Sciatic nerve (tissue), 2 donors: Measurements from ENCODE around the gene PRPSAP2. TPM values are rescaled to one million over a fixed set of nuclear protein-coding genes. Genes with fewer than 3 reads are reported as not detected.
"Not testable (repeated sequence)": the region's sequence is repeated elsewhere in the genome, so short reads cannot be mapped to it uniquely, and the experiment has no call there.

Source experiments
- ATAC-seq: fragments of 200-7000 bp; cut with Tn5 transposase; one replicate; pipeline ENCODE4 v1.9.1; 2020; ENCODE audit warnings: mild to moderate bottlenecking, moderate library complexity
- DNase-seq: peaks from one replicate; pipeline ENCODE4 v3.0.0-alpha.2; 2020; ENCODE audit warnings: low spot score
- intact Hi-C: fragments of 100-400 bp; cut with DNase I; formaldehyde crosslinking; loops from one replicate; pipeline ENCODE4 v1.14.2; 2022
- total RNA-seq: library from RNA; stranded (reverse); fragmentation: NEBNext Ultra II Directional; extraction: Animal tissue kit (Norgen Biotek cat#: 25700); gene quantifications from one replicate; pipeline ENCODE4 v1.2.1, GENCODE V29; 2021
- donor health status: DM: no; HTN: no; CAD: no.
- donor health status: DM: no; HTN: no; CAD: no.

The PRPSAP2 gene, protein sequence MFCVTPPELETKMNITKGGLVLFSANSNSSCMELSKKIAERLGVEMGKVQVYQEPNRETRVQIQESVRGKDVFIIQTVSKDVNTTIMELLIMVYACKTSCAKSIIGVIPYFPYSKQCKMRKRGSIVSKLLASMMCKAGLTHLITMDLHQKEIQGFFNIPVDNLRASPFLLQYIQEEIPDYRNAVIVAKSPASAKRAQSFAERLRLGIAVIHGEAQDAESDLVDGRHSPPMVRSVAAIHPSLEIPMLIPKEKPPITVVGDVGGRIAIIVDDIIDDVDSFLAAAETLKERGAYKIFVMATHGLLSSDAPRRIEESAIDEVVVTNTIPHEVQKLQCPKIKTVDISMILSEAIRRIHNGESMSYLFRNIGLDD
- 45.3 TPM for total RNA-seq

DNA sequence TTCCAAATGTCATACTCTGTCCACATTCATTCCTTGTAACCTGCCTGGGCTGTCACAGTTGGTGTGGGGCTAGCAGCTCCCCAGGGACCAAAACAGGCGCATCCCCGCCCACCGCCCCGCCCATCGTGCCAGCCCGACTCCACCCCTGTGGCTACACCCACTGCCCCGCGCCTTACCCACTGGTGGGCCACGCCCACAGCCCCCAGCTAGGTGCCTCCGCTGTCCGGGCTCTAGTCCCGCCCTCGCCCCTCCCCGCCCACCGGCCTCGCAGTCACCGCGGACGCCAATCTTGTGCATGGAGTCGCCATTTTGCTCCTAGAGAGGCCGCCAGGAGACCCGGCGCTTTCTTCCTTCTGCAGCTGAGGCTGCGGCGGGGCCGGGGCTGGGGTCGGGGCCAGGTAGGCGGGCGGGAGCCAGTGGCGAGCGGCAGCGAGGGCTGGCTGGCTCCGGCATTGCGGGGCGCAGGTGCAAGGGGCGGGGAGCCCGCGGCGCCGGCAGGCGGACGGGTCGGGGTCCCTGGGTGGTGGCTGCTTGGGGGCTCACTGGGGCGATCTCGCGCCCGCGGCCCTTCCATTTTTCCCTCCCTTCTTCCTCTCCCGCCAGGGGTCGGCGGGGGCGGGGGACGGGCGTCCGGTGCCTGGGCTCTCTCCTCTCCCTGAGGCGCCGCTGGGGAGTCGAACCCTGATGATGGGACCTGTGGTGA is at the start of gene PRPSAP2:
TSS of gene PRPSAP2 (plus strand) at position 268 of the 703 bp plus-strand sequence. CDS start 7,703 bp downstream, outside the sequence.
- intact Hi-C loops, result no loop called here

DNA sequence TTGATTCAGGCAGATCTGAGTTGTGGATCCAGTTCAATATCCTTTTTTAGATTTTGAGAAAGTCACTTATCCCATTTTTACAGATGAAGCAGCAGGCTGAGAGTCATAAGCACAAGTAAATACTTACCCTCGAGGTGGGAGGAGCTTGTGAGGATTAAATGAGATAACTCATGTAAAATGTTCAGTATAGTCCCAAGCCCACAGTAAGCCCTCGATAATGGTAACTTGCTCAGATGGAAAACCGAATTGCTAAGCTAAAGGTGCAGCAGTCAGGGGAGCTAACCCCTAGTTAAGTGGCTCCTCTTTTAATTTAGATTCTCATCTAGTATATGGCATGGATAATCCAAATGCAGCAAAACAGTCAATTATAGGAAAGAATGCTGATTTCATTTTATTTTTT is 42.0 kb upstream of the PRPSAP2 start:
- intact Hi-C loops, ATAC-seq: not testable (repeated sequence)

More for the DNA sequence above, at the start of gene PRPSAP2:
- DNase-seq (peak; percentile 97), ATAC-seq (peak; percentile 96)

GRCh38 chr17:18816489-18817371 is 41.2 kb upstream of the PRPSAP2 start:
- peak; percentile 73 for ATAC-seq
- DNase-seq, intact Hi-C loops: not testable (repeated sequence)

More for the DNA sequence above, 42.0 kb upstream of the PRPSAP2 start:
- DNase-seq, result not testable (repeated sequence)

- DNase-seq, intact Hi-C loops, ATAC-seq: not testable (repeated sequence)
Observed at GRCh38 chr17:18821430-18821829, 36.5 kb upstream of the PRPSAP2 start.

DNA sequence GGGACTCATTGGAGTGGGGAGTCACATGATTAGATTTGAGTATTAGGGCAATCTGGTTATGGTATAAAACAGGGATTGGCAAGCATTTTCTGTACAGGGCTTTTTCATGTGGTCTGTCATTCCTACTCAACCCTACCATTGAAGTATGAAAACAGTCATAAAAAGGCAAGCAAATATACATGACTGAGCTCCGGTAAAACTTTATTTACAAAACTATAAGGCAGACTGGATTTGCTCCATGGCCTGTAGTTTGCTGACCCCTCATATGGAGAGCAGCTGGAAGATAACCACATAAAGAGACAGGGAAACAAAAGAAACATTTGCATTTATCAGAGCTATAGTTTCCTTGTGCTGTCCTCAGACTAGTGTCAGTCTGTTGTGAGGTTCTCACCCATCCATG is 30.3 kb upstream of the PRPSAP2 start:
- DNase-seq, ATAC-seq, intact Hi-C loops: not testable (repeated sequence)

DNA sequence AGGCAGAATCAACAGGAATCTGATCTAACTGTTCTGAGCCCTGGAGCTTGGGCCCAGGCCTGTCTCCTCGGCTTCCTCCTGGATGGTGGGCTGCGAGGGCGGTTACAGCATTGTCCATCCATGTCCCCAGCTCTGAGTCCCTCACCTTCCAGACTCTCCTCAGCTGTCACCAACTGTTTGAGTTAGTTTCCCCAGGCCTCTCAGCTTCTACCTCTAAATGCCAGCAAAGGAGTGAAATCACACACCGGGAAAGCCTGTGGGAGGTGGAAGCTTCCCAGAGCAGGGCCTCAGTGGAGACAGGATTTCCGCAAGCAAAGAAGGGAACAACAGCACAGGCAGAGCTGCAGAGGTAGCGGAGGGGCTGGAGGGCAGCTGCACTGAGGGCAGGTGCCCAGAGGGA is 9.4 kb upstream of the PRPSAP2 start:
- DNase-seq (no peak), ATAC-seq (no peak)
- intact Hi-C loops, result no loop called here

DNA sequence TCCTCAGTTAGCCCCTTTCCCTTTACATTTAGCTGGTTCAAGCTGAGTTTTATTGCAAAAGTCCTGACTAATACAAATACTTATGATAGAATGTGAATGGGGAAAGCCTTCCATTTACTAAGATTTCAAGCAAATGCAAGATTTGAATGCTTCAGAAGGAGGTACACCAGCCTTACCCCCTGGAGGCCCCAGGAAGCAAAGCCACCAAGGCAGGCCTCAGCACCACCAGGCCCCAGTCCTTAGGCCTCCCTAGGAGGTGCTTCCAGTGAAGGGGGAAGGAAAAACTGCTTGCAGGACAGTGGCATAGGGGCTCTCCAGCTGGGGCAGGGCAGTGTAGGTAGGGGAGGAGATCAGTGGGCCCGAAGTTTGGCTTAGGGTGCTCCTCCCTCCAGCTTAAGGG is 7.3 kb upstream of the PRPSAP2 start:
- ATAC-seq (no peak), DNase-seq (no peak)
- intact Hi-C loops, result no loop called here

DNA sequence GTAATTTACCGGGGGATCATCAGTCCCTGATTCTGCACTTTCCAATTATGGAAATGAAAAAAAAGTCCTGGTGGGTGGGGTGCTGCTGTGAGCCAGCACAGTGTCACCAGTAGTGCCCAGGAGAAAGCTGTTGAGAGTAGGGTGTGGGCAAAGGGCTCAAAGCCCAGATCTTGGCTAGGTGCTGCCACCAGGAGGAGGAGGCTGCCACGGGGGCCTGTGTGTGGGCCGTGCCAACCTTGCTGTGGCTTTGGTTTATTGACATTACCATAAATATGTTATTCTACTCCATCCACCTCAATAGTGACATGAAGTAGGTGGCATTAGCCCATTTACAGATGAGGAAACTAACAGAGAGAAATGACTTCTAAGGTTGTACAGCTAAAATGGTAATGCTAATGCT is 6.7 kb upstream of the PRPSAP2 start:
- no peak for ATAC-seq
- intact Hi-C loops, result no loop called here
- no peak for DNase-seq

GRCh38 chr17:18854956-18855355 is 3.0 kb upstream of the PRPSAP2 start:
- no peak for DNase-seq
- ATAC-seq, result no peak
- intact Hi-C loops, result no loop called here

- intact Hi-C loops, result no loop called here
- ATAC-seq (peak; percentile 97), DNase-seq (peak; percentile 95)
Observed at GRCh38 chr17:18855831-18856569, 1.9 kb upstream of the PRPSAP2 start.

- intact Hi-C loops, result no loop called here
- DNase-seq (no peak), ATAC-seq (no peak)
Observed at GRCh38 chr17:18856570-18856915, 1.4 kb upstream of the PRPSAP2 start.

- intact Hi-C loops, result no loop called here
- DNase-seq, result no peak
- ATAC-seq, result no peak
Observed at GRCh38 chr17:18858567-18859245, 775 bp downstream of the PRPSAP2 start.

GRCh38 chr17:18859256-18859655 is 1.3 kb downstream of the PRPSAP2 start:
- ATAC-seq (no peak), DNase-seq (no peak)
- intact Hi-C loops, result no loop called here

GRCh38 chr17:18860161-18860972 is 2.4 kb downstream of the PRPSAP2 start:
- ATAC-seq, result no peak
- intact Hi-C loops, result no loop called here
- no peak for DNase-seq

DNA sequence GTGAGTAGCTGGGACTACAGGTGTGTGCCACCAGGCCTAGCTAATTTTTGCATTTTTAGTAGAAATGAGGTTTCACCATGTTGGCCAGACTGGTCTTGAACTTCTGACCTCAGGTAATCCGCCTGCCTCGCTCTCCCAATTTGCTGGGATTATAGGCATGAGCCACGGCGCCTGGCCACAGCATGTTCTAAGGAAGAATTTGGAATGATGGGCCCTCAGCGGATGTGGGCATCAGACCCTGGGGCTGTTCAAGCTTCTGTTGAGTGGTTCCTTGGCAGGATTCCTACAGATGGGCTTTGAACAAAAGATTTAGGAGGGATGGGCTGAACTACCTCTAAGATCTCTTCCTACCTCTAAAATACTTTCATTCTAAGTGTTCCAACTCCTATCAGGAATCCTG is 4.1 kb downstream of the PRPSAP2 start:
- ATAC-seq (no peak), DNase-seq (no peak)
- intact Hi-C loops, result no loop called here

DNA sequence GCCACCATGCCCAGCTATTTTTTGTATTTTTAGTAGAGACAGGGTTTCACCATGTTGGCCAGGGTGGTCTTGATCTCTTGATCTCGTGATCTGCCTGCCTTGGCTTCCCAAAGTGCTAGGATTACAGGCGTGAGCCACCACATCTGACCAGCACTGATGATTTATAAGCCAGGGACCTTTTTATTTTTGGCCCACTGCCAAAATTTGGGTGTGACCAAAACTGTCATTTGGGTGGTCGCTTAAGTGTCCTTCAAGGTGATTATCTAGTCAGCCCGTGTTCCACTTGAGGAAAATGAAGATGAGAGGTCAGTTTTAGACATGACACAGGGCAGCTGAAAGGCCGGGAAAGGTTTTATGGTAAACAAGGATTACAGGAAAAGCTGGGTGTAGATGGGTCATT is 7.1 kb downstream of the PRPSAP2 start:
- DNase-seq, ATAC-seq, intact Hi-C loops: not testable (repeated sequence)
